ENCODE results near the gene IGF2BP1. TPM values are rescaled to one million over a fixed set of nuclear protein-coding genes. Genes with fewer than 3 reads are reported as not detected.
A peak's percentile ranks its signal among the peaks of the same experiment; 100 is the strongest.

Gene IGF2BP1
- total RNA-seq, 2 donors from 2014 or later, result not detected

GRCh38 chr17:48993305-48993704 is 3.9 kb upstream of the IGF2BP1 start:
- Histone ChIP-seq H3K9me3 (peaks cover 0 to 7% of the 10 kb centered on the region in 2 donors), H3K27ac (no peak overlapping the region), H3K27me3 (peaks cover 59 to 73% of the 10 kb centered on the region in 2 donors), H3K36me3 (no peaks in the 10 kb centered on the region), H3K4me3 (no peak overlapping the region), H3K4me1 (peaks cover 0 to 32% of the 10 kb centered on the region in 2 donors)
- no peak for TF ChIP-seq CTCF (IDR thresholded peaks at IDR 0.05)
- DNase-seq (ENCODE audit: low spot score), result no peak

- Histone ChIP-seq H3K27me3 (peaks cover 64 to 79% of the 10 kb centered on the region in 2 donors), H3K27ac (no peak overlapping the region), H3K9me3 (peaks cover 0 to 7% of the 10 kb centered on the region in 2 donors), H3K4me1 (peaks cover 0 to 33% of the 10 kb centered on the region in 2 donors), H3K36me3 (no peaks in the 10 kb centered on the region), H3K4me3 (no peak overlapping the region)
- no peak for TF ChIP-seq CTCF (IDR thresholded peaks at IDR 0.05)
- no peak for DNase-seq (ENCODE audit: low spot score)
These were observed 3.2 kb upstream of the IGF2BP1 start for GRCh38 chr17:48993951-48994350.

GRCh38 chr17:48994549-48995303 is 2.5 kb upstream of the IGF2BP1 start:
- H3K36me3 ChIP-seq, result no peaks in the 10 kb centered on the region
- peaks cover 68 to 82% of the 10 kb centered on the region in 2 donors for H3K27me3 ChIP-seq
- H3K4me1 ChIP-seq, result peaks cover 0 to 33% of the 10 kb centered on the region in 2 donors
- peaks cover 0 to 7% of the 10 kb centered on the region in 2 donors for H3K9me3 ChIP-seq
- no peak overlapping the region for H3K27ac ChIP-seq
- TF ChIP-seq CTCF (IDR thresholded peaks at IDR 0.05), result no peak
- H3K4me3 ChIP-seq, result no peak overlapping the region
- DNase-seq (ENCODE audit: low spot score), result peak; percentile 7

GRCh38 chr17:48995304-48995973 is 1.7 kb upstream of the IGF2BP1 start:
- peaks cover 0 to 33% of the 10 kb centered on the region in 2 donors for H3K4me1 ChIP-seq
- peak overlapping the region in 1 of 2 donors; percentile 9 for H3K4me3 ChIP-seq
- peak; percentile 26 for DNase-seq (ENCODE audit: low spot score)
- TF ChIP-seq CTCF (IDR thresholded peaks at IDR 0.05), result no peak
- H3K36me3 ChIP-seq, result no peaks in the 10 kb centered on the region
- H3K27ac ChIP-seq, result no peak overlapping the region
- peaks cover 68 to 87% of the 10 kb centered on the region in 2 donors for H3K27me3 ChIP-seq
- peaks cover 0 to 7% of the 10 kb centered on the region in 2 donors for H3K9me3 ChIP-seq

- DNase-seq (ENCODE audit: low spot score), result peak; percentile 43
- no peak for TF ChIP-seq CTCF (IDR thresholded peaks at IDR 0.05)
- H3K4me3 ChIP-seq, result peak overlapping the region in 1 of 2 donors; percentile 9
These were observed 1.0 kb upstream of the IGF2BP1 start for GRCh38 chr17:48995974-48996721.

More at GRCh38 chr17:48995974-48996721, 1.0 kb upstream of the IGF2BP1 start:
- Histone ChIP-seq H3K27me3 (peaks cover 68 to 90% of the 10 kb centered on the region in 2 donors), H3K36me3 (no peaks in the 10 kb centered on the region), H3K9me3 (peaks cover 0 to 7% of the 10 kb centered on the region in 2 donors), H3K4me1 (peaks cover 0 to 33% of the 10 kb centered on the region in 2 donors), H3K27ac (no peak overlapping the region)
